Vein endothelial cell (primary cell): ENCODE measurements around the gene MAMSTR. TPM values are rescaled to one million over a fixed set of nuclear protein-coding genes. Genes with fewer than 3 reads are reported as not detected.

ENCODE experiments used
- total RNA-seq: library from RNA; depleted of rRNA; stranded (reverse); fragments of >200 nt; gene quantifications from 2 replicates; pipeline ENCODE4 v1.2.3, GENCODE V29; 2012

The MAMSTR gene, protein sequence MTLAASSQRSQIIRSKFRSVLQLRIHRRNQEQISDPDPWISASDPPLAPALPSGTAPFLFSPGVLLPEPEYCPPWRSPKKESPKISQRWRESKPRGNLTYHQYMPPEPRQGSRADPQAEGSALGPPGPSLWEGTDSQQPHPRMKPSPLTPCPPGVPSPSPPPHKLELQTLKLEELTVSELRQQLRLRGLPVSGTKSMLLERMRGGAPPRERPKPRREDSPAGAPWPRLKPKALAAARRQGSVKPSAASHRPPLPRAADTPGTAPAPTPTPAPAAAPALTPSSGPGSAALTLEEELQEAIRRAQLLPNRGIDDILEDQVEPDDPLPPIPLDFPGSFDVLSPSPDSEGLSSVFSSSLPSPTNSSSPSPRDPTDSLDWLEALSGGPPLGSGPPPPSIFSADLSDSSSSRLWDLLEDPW
- total RNA-seq = 0.33 and 0.38 TPM in 2 replicates

GRCh38 chr19:48719263-48720171 lies at the start of gene MAMSTR:
MAMSTR (minus strand) TSS chr19:48719725; CDS start chr19:48719031, 694 bp downstream.

DNA sequence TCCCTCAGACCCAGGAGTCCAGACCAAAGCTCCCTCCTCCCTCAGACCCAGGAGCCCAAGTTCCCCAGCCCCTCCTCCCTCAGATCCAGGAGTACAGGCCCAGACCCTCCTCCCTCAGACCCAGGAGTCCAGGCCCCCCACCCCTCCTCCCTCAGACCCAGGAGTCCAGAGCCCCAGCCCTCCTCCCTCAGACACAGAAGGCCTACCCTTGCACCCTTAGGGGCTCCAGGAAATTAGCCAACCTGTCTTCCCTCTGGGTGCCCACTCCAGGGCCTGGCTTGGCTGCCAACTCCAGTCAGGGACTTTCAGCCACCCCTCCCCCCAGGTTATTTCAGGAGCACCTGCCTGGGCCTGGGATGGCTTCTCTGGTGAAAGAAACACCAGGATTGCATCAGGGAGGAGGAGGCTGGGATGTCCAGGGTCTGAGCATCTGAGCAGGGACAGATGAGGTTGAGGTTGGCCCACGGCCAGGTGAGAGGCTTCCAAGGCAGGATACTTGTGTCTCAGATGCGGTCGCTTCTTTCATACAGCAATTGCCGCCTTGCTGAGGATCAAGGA lies 35.6 kb upstream of the MAMSTR start, which contains the start of gene FGF21:
FGF21 (plus strand) TSS at position 441 of the 558 bp plus-strand sequence. CDS start 713 bp downstream, outside the sequence.

DNA sequence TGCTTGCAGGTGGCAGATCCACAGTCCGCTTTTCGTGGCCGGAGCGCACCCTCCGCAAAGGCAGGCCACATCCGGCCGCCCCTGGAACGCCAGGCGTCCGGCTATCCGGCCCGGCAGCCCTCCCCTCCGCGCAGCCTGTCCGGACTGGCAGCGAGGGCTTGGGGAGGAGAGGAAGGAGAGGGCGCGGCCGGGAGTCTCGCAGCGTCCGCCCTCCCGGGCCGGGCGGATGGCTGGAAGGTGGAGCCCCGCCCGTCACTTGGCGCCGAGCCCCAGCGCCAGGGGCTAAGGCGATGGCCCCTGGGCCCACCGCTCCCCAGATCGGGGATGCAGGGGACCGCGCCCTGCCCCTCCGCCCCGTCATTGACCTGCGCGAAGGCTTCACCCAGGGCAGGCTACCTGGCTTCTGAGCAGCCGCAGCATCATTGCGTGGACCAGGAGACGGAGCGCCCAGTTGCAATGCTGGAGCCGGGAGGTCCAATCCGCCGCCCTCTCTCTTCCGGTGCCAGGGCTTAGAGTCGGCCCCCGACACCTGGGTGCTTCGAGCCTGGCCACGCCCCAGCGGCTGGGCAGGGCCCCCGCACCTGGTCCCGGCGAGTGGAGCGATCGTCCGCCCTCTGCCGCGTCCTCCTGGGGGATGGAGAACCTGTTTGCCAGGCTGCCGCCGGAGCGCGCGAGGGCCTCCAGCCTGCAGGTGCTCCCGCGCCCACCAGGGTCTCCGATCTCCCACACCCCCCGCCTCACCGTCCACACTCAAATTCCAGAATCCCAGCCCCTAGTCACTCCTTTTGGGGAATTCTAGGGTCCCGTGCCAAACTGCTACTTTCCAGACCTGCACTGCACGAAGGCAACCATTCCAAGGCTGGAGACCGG lies 33.2 kb upstream of the MAMSTR start, which contains the start of gene FUT1:
FUT1 (minus strand) TSS at position 146 of the 870 bp plus-strand sequence. CDS start 1,360 bp downstream, outside the sequence.

DNA sequence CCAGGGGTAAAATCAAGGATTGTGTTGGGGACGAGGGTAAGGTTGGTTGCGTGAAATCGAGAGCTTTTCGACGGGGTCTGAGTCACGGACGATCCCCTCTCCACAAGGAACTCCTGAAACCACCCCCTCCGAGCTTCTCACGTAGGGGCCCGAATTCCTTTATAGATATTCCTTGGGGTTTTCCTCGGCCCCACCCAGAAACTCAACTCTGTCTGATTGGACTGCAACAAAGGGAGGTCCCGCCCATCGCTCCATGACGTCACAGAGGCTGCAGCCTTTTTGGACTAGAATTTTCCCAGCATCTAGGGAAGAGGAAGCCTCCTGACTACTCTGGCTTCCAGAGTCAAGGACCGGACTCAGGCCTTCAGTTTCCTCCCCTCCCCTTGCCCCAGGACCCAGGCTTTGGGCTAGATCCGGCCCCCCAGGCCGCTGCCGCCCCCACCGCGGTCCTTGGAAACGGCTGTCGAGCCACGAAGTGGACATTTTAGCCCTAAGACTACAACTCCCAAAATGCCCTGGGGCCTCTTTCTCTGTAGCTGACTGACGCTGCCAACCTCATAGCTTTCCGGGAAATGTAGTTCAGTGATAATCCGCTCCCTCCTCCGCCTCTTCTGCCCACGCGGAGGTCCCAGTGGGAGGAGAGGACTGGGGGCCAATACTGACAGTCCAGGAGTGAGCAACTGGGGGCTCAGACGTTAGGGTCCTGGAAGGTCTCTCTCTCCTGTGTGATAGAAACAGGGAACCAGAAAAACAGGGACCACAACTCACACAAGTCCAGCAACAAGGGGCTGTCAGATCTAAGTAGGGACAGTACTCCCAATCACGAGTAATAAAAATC lies 27.4 kb upstream of the MAMSTR start, which contains the start of gene IZUMO1:
IZUMO1 (minus strand) TSS at position 172 of the 838 bp plus-strand sequence. CDS start 1,050 bp downstream, outside the sequence.

GRCh38 chr19:48740164-48740972 lies 20.8 kb upstream of the MAMSTR start, which contains the start of gene RASIP1:
RASIP1 (minus strand) TSS chr19:48740610; CDS start chr19:48740282, 328 bp downstream.

GRCh38 chr19:48695743-48696352 lies 23.7 kb downstream of the MAMSTR start, which contains the start of gene FUT2:
FUT2 (plus strand) TSS chr19:48695971; CDS start chr19:48702957, 6,986 bp downstream.

GRCh38 chr19:48672994-48673393 lies 46.5 kb downstream of the MAMSTR start, which contains the start of gene NTN5:
NTN5 (minus strand) TSS chr19:48673017; CDS start chr19:48670986, 2,031 bp downstream.

Other genes starting within 250 kb of the MAMSTR start
- under 0.01 and 0.10 TPM in 2 replicates for gene LMTK3, start 207.9 kb downstream of the MAMSTR start, total RNA-seq
- gene SULT2B1, start 167.6 kb downstream of the MAMSTR start, total RNA-seq = not detected in 2 replicates
- gene SPACA4, start 113.0 kb downstream of the MAMSTR start, total RNA-seq = not detected in 2 replicates
- gene FAM83E, start 104.6 kb downstream of the MAMSTR start, total RNA-seq = 0.33 TPM in 1 of 2 replicates, not detected in the other
- gene RPL18, start 100.5 kb downstream of the MAMSTR start, total RNA-seq = 1,820 and 2,339 TPM in 2 replicates
- gene SPHK2, start 100.2 kb downstream of the MAMSTR start, total RNA-seq = 11.4 and 15.2 TPM in 2 replicates
- gene DBP, start 82.3 kb downstream of the MAMSTR start, total RNA-seq = 0.57 and 2.0 TPM in 2 replicates
- gene CA11, start 73.5 kb downstream of the MAMSTR start, total RNA-seq = 1.3 and 2.0 TPM in 2 replicates
- gene NTN5, start 46.7 kb downstream of the MAMSTR start, total RNA-seq = not detected in 2 replicates
- gene FUT2, start 23.8 kb downstream of the MAMSTR start, total RNA-seq = not detected in 2 replicates
- gene RASIP1, start 20.9 kb upstream of the MAMSTR start, total RNA-seq = 88.4 and 127 TPM in 2 replicates
- gene IZUMO1, start 27.2 kb upstream of the MAMSTR start, total RNA-seq = under 0.01 and 0.29 TPM in 2 replicates
- 6.5 and 8.5 TPM in 2 replicates for gene FUT1, start 32.9 kb upstream of the MAMSTR start, total RNA-seq
- gene FGF21, start 35.8 kb upstream of the MAMSTR start, total RNA-seq = not detected in 2 replicates
- gene BCAT2, start 91.3 kb upstream of the MAMSTR start, total RNA-seq = 39.9 and 55.5 TPM in 2 replicates
- 0.98 and 3.5 TPM in 2 replicates for gene HSD17B14, start 116.8 kb upstream of the MAMSTR start, total RNA-seq
- 2.0 and 5.6 TPM in 2 replicates for gene PLEKHA4, start 148.9 kb upstream of the MAMSTR start, total RNA-seq
- gene PPP1R15A, start 152.7 kb upstream of the MAMSTR start, total RNA-seq = 45.4 and 49.8 TPM in 2 replicates
- not detected in 2 replicates for gene TULP2, start 179.0 kb upstream of the MAMSTR start, total RNA-seq
- 151 and 295 TPM in 2 replicates for gene NUCB1, start 180.6 kb upstream of the MAMSTR start, total RNA-seq
- not detected in 2 replicates for gene DHDH, start 214.0 kb upstream of the MAMSTR start, total RNA-seq
- gene BAX, start 235.2 kb upstream of the MAMSTR start, total RNA-seq = 78.0 and 157 TPM in 2 replicates
- 1,333 and 1,656 TPM in 2 replicates for gene FTL, start 245.6 kb upstream of the MAMSTR start, total RNA-seq